ENCODE data around the gene FARSA. TPM values are rescaled to one million over a fixed set of nuclear protein-coding genes. Genes with fewer than 3 reads are reported as not detected.

FARSA gene
- total RNA-seq, 1 donor from 2014 or later = 55.7 TPM

Small RNA genes within 50 kb of the gene (microRNA-seq; reads per million reads assigned to microRNA genes)
- gene MIR5695 (not detected), gene MIR6515 (1.6 reads per million, percentile 3 among the genes with 10 or more reads in this experiment)

Other genes starting within 250 kb of the FARSA start
- gene GNG14, start 245.7 kb downstream of the FARSA start, total RNA-seq = not detected in 2 replicates
- 11.9 and 12.2 TPM in 2 replicates for gene FBXW9, start 237.1 kb downstream of the FARSA start, total RNA-seq
- gene TNPO2, start 209.8 kb downstream of the FARSA start, total RNA-seq = 45.6 and 51.3 TPM in 2 replicates
- gene TRIR, start 199.0 kb downstream of the FARSA start, total RNA-seq = 200 and 262 TPM in 2 replicates
- gene GET3, start 196.2 kb downstream of the FARSA start, total RNA-seq = 73.1 and 96.8 TPM in 2 replicates
- gene BEST2, start 181.9 kb downstream of the FARSA start, total RNA-seq = 0.05 and 0.24 TPM in 2 replicates
- gene HOOK2, start 158.2 kb downstream of the FARSA start, total RNA-seq = 39.6 and 49.9 TPM in 2 replicates
- 84.4 and 96.5 TPM in 2 replicates for gene JUNB, start 142.2 kb downstream of the FARSA start, total RNA-seq
- gene PRDX2, start 131.9 kb downstream of the FARSA start, total RNA-seq = 109 and 130 TPM in 2 replicates
- not detected in 2 replicates for gene THSD8, start 131.6 kb downstream of the FARSA start, total RNA-seq
- 3.5 and 4.3 TPM in 2 replicates for gene RNASEH2A, start 127.1 kb downstream of the FARSA start, total RNA-seq
- not detected in 2 replicates for gene RTBDN, start 99.1 kb downstream of the FARSA start, total RNA-seq
- 0.42 TPM in 1 of 2 replicates, not detected in the other for gene MAST1, start 95.2 kb downstream of the FARSA start, total RNA-seq
- gene DNASE2, start 52.3 kb downstream of the FARSA start, total RNA-seq = 21.3 and 22.3 TPM in 2 replicates
- gene KLF1, start 46.5 kb downstream of the FARSA start, total RNA-seq = not detected in 2 replicates
- 32.8 and 42.3 TPM in 2 replicates for gene GCDH, start 42.6 kb downstream of the FARSA start, total RNA-seq
- gene SYCE2, start 14.4 kb downstream of the FARSA start, total RNA-seq = 0.16 TPM in 1 of 2 replicates, not detected in the other
- 890 and 1,463 TPM in 2 replicates for gene CALR, start 4.9 kb upstream of the FARSA start, total RNA-seq
- 199 and 236 TPM in 2 replicates for gene RAD23A, start 12.2 kb upstream of the FARSA start, total RNA-seq
- 44.6 and 58.1 TPM in 2 replicates for gene GADD45GIP1, start 23.5 kb upstream of the FARSA start, total RNA-seq
- gene DAND5, start 35.9 kb upstream of the FARSA start, total RNA-seq = not detected in 2 replicates
- gene NFIX, start 61.8 kb upstream of the FARSA start, total RNA-seq = 17.7 and 23.3 TPM in 2 replicates
- not detected in 2 replicates for gene LYL1, start 169.1 kb upstream of the FARSA start, total RNA-seq
- 23.3 and 30.0 TPM in 2 replicates for gene TRMT1, start 183.0 kb upstream of the FARSA start, total RNA-seq
- gene NACC1, start 184.6 kb upstream of the FARSA start, total RNA-seq = 59.7 and 66.2 TPM in 2 replicates
- gene STX10, start 216.7 kb upstream of the FARSA start, total RNA-seq = 54.1 and 85.2 TPM in 2 replicates
- gene IER2, start 216.7 kb upstream of the FARSA start, total RNA-seq = 20.8 and 21.8 TPM in 2 replicates

All from myocyte (in vitro differentiated cells).